Rectal smooth muscle tissue (tissue), 1 donor: ENCODE data around the gene TAX1BP3.

Source experiments
- H3K27ac ChIP-seq: one replicate; pipeline ENCODE4 v1.7.0; 2013; ENCODE audit warnings: low read depth, low read length, inconsistent platforms
- H3K27me3 ChIP-seq: one replicate; pipeline ENCODE4 v1.7.0; 2013; ENCODE audit warnings: low read length; ENCODE audit not compliant: control insufficient read depth, insufficient read depth
- H3K36me3 ChIP-seq: one replicate; pipeline ENCODE4 v1.7.0; 2013; ENCODE audit warnings: low read length; ENCODE audit not compliant: control insufficient read depth, insufficient read depth
- H3K4me1 ChIP-seq: one replicate; pipeline ENCODE4 v1.7.0; 2013; ENCODE audit warnings: low read length; ENCODE audit not compliant: control insufficient read depth, insufficient read depth
- H3K4me3 ChIP-seq: one replicate; pipeline ENCODE4 v1.7.0; 2013; ENCODE audit warnings: low read length
- H3K9ac ChIP-seq: one replicate; pipeline ENCODE4 v1.7.0; 2013; ENCODE audit warnings: low read length

TAX1BP3 gene

GRCh38 chr17:3663102-3664011 lies 5.0 kb downstream of the TAX1BP3 start:
- Histone ChIP-seq H3K4me1 (peaks cover 13% of the 10 kb centered on the region), H3K27me3 (no peaks in the 10 kb centered on the region), H3K36me3 (peaks cover 17% of the 10 kb centered on the region), H3K9ac (no peak overlapping the region), H3K4me3 (no peak overlapping the region), H3K27ac (no peak overlapping the region)

- Histone ChIP-seq H3K4me3 (no peak overlapping the region), H3K27me3 (no peaks in the 10 kb centered on the region), H3K27ac (peak overlapping the region; percentile 25), H3K36me3 (peaks cover 17% of the 10 kb centered on the region), H3K9ac (no peak overlapping the region), H3K4me1 (peaks cover 4% of the 10 kb centered on the region)
Observed at GRCh38 chr17:3660311-3660891, 8.0 kb downstream of the TAX1BP3 start.

GRCh38 chr17:3659541-3660111 lies 8.8 kb downstream of the TAX1BP3 start:
- Histone ChIP-seq H3K4me1 (peaks cover 4% of the 10 kb centered on the region), H3K27me3 (no peaks in the 10 kb centered on the region), H3K36me3 (peaks cover 14% of the 10 kb centered on the region), H3K27ac (peak overlapping the region; percentile 25), H3K9ac (no peak overlapping the region), H3K4me3 (no peak overlapping the region)

GRCh38 chr17:3658784-3659449 lies 9.5 kb downstream of the TAX1BP3 start:
- Histone ChIP-seq H3K36me3 (peaks cover 7% of the 10 kb centered on the region), H3K9ac (no peak overlapping the region), H3K27ac (peak overlapping the region; percentile 25), H3K27me3 (no peaks in the 10 kb centered on the region), H3K4me3 (no peak overlapping the region), H3K4me1 (peaks cover 4% of the 10 kb centered on the region)

DNA sequence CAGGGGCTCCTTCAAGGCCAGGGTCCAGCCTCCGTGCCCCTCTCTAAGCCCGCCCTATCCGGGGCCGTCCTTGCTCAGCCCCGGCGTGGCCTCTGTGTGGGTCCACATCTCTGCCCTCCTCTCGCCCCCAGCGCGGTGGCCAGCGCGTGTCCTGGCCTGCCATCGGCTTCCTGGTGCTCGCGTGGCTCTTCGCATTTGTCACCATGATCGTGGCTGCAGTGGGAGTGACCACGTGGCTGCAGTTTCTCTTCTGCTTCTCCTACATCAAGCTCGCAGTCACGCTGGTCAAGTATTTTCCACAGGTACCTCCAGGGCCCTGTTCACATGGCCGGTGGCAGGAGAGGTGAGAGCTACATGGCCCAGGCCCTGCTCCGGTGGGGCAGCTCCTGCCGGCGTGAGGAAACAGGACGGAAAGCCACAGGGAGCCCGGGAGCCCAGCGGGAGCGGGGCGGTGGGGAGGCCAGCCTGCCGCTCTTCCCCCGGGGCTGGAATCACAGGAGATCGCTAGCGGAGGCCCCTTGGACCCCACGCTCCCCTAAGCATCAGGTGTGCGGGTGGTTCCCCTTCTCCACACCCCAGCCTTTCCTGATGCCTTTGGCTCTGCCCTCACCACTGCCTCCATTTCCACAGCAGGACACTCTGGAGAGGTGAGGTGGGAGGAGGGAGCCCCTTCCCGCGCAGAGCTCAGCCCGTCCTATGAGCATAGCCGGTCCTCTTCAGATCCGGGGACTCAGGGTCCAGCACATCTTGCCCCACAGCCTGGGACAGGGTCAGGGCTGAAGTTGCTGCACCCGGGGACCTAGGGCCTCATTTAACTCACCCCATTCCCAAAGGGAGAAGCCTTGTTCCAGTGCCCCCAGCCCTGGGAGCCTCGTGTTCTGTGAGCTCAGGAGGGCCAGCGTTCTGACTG lies 10.2 kb downstream of the TAX1BP3 start:
- Histone ChIP-seq H3K27me3 (no peaks in the 10 kb centered on the region), H3K36me3 (peaks cover 2% of the 10 kb centered on the region), H3K4me3 (no peak overlapping the region), H3K4me1 (peaks cover 4% of the 10 kb centered on the region), H3K9ac (no peak overlapping the region), H3K27ac (no peak overlapping the region)

GRCh38 chr17:3657588-3657869 lies 10.8 kb downstream of the TAX1BP3 start:
- no peaks in the 10 kb centered on the region for H3K36me3 ChIP-seq
- H3K27me3 ChIP-seq: no peaks in the 10 kb centered on the region
- no peak overlapping the region for H3K27ac ChIP-seq
- H3K9ac ChIP-seq: no peak overlapping the region
- no peak overlapping the region for H3K4me3 ChIP-seq
- peaks cover 4% of the 10 kb centered on the region for H3K4me1 ChIP-seq

- H3K4me1 ChIP-seq: peaks cover 4% of the 10 kb centered on the region
- H3K9ac ChIP-seq: no peak overlapping the region
- H3K4me3 ChIP-seq: no peak overlapping the region
- no peak overlapping the region for H3K27ac ChIP-seq
- H3K36me3 ChIP-seq: no peaks in the 10 kb centered on the region
- no peaks in the 10 kb centered on the region for H3K27me3 ChIP-seq
Observed at GRCh38 chr17:3656755-3657587, 11.4 kb downstream of the TAX1BP3 start.

- Histone ChIP-seq H3K4me3 (no peak overlapping the region), H3K9ac (no peak overlapping the region), H3K36me3 (no peaks in the 10 kb centered on the region), H3K27me3 (no peaks in the 10 kb centered on the region), H3K27ac (no peak overlapping the region), H3K4me1 (peaks cover 4% of the 10 kb centered on the region)
Observed at GRCh38 chr17:3656353-3656752, 12.0 kb downstream of the TAX1BP3 start.

DNA sequence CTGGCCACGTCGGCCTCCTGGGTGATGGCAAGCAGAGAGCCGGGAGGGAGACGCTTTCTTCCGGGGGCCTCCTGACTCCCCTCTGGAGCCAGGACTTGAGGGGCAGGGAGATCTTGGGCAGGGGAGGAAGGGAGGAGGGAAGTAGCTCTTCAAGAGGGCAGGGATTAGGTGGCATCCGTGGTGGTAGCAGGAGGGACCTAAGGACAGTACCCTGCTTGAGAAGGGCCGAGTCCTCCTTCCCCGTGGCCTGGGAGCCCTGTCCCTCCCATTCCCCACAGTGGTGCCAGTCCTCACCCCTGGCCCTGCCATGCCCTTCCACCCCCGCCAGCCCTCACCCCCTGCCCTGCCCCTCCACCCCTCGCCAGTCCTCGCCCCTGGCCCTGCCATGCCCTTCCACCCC lies 12.6 kb downstream of the TAX1BP3 start:
- H3K9ac ChIP-seq: no peak overlapping the region
- H3K36me3 ChIP-seq: no peaks in the 10 kb centered on the region
- peaks cover 4% of the 10 kb centered on the region for H3K4me1 ChIP-seq
- no peak overlapping the region for H3K27ac ChIP-seq
- H3K27me3 ChIP-seq: no peaks in the 10 kb centered on the region
- no peak overlapping the region for H3K4me3 ChIP-seq

GRCh38 chr17:3647769-3648555 lies 20.4 kb downstream of the TAX1BP3 start:
- H3K9ac ChIP-seq: no peak overlapping the region
- H3K4me3 ChIP-seq: no peak overlapping the region
- H3K27me3 ChIP-seq: no peaks in the 10 kb centered on the region
- no peak overlapping the region for H3K27ac ChIP-seq
- H3K4me1 ChIP-seq: no peaks in the 10 kb centered on the region
- no peaks in the 10 kb centered on the region for H3K36me3 ChIP-seq

DNA sequence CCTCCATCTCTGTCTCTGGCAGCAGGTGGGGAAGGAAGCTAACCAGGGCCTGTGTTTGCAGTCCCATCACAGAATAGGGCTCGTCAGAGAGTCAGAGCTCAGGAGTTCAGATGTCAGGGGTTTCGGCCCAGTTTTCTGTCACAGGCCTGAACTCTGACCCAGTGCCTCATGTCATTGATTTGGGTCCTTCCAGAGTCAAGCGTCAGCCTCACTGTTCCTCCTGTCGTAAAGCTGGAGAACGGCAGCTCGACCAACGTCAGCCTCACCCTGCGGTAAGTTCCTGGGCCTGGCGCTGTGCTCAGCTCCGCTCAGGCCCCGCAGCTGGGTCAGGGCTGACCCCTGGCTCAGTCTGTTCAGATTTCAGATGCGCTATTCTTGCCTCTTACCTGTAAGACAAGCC lies 21.1 kb downstream of the TAX1BP3 start:
- H3K4me1 ChIP-seq: no peaks in the 10 kb centered on the region
- H3K9ac ChIP-seq: no peak overlapping the region
- no peak overlapping the region for H3K4me3 ChIP-seq
- no peaks in the 10 kb centered on the region for H3K27me3 ChIP-seq
- no peak overlapping the region for H3K27ac ChIP-seq
- no peaks in the 10 kb centered on the region for H3K36me3 ChIP-seq
